HG03558 (cell line): ENCODE results near the gene SIAH3.

Experiments
- ATAC-seq: cut with Tn5 transposase; IDR thresholded peaks from one replicate; pipeline ENCODE4 v1.9.1; 2021; ENCODE audit warnings: moderate number of reproducible peaks; ENCODE audit not compliant: unreplicated experiment; ENCODE audit errors: extremely low read depth

The SIAH3 gene

GRCh38 chr13:45826731-45827130 lies 24.8 kb downstream of the SIAH3 start:
- ATAC-seq, result no peak

DNA sequence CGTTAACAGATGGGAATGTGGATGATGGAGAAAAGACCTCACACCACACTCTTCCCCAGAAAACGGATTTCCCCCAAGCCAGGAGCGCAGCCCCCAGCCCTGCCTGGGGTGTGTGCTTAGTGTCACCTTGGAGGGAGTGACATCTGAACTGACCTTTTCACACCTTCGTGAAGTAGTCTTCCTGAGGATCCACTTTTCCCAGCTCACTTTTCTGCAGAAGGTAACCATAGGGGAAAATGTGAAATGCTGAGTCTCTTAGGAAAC lies 26.2 kb downstream of the SIAH3 start:
- ATAC-seq, result no peak

GRCh38 chr13:45823583-45823982 lies 28.0 kb downstream of the SIAH3 start:
- no peak for ATAC-seq

DNA sequence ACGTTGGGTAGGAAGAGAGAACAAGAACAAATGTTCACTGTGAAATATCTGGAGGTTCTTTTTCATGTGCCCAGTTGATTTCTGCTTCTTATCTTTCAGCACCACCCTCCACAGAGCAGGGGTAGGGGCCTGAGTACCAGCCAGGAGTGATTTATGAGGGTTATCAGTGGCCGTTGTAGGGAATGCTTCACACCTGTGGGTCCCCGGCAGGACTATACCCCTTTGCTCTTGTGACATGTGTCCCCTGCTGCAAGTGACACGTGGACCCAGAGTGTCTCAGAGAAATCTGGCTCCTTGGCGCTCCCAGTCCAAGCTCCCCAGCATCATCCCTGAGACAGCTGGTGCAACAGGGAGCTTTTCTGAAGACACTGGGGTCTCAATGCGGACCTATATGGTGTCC lies 29.7 kb downstream of the SIAH3 start:
- no peak for ATAC-seq

DNA sequence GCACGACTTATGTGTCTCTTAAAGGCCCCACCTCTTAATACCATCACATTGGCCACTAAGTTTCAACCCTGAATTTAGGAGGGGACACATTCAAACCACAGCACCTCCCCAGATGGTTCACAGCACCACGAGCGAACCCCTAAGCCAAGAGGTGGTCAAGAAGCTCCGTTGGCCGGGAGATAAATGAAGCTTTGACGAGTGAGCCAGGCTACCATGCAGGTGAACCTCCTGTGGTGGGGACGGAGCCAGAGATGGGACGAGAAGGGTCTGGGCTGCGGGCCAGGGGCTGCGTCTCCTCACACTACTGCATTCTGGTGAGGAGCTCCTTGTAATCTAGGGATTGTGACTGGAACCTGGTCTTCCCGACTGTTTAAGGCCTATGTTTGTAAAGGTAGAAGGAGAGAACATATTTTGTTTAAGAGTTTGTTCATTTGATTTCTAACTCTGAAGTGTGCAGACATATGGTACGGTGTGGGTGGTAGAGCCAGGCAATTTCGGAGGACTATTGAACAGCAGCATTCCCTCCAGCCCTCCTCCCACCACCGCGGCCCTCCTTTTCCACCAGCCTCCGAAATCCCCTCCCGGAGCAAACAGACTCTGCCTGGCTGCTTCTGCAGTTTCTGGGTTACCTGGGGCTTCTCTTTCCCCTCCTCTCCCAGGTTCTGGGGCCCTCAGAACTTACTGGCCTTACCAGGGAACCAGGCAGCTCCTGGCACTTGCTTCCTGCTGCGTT lies 31.3 kb downstream of the SIAH3 start:
- no peak for ATAC-seq

- ATAC-seq, result no peak
Observed at GRCh38 chr13:45817833-45818232, 33.7 kb downstream of the SIAH3 start.

- no peak for ATAC-seq
Observed at GRCh38 chr13:45816427-45816826, 35.1 kb downstream of the SIAH3 start.

DNA sequence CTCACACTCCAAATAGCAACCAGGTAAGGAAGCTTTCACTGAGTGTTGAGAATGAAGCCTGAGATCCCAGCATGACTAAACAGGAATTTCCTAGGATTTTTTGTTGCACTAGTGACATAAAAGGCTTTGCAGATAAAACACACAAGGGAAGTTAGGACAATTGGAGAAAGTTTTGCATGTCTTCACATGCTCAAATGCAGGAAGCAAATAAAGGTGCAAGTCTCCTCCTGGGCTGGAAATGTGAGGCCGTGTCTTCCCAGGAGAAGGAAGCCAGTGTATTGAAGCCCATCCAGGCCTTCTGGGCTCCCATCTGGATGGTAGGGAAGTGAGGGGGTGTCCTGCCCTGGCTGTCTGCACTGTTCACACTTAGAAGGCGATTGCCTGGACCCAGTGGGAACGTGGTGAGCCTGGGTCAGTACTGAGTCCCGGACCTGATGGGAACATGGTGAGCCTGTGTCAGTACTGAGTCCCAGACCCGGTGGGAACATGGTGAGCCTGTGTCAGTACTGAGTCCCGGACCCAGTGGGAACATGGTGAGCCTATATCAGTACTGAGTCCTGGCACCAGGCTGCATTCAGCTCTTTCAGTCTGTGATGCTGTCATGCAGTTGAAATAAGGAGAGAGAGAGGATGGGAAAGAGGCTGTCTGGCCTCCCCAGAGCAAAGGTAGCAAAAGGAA lies 38.7 kb downstream of the SIAH3 start:
- no peak for ATAC-seq

- no peak for ATAC-seq
Observed at GRCh38 chr13:45811891-45812694, 39.5 kb downstream of the SIAH3 start.

DNA sequence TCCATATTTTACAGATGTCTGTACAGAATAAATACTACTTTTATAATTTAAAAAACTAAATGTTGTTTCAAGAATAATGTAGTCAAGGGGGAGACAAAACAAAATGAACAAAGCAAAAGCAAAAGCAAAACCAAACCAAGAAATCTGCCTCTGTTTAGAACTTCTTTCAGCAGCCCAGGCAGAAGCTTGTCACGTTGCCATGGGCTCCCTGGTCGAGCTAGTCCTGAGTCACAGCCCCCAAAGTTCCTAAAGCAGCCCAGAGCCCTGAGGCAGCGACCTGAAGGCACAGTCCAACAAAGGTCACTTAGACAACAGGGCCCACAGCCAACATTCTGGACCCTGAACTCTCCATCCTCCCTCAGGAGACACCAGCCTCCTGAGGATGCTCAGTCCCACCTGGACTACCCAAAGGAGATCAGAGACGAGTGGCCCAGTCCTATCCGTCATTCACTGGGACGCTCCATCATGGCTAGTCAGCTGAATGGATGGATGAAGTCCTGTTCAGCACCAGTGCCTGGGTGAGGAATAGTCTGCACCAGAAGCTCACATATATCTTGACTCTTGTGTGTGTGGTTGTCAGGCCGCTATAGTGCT lies 41.7 kb downstream of the SIAH3 start:
- ATAC-seq, result no peak

DNA sequence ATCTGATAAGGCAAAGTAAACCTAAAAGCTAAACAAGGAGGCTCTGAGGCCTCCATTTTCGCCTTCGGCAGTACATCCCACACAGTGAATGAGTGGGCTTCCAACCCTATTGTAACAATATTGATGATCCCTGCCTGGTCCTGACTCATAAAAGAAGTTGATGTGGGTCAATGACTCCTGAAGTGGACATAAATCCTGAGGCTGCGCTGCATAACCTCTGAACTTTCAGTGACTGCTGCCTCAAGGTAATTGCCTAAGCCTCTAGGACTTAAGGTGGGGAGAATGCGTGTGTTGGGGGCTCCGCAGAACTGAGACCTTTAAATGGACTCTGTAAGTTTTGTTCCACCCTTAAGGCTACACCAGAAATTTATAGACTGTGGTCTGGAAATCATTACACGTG lies 42.6 kb downstream of the SIAH3 start:
- ATAC-seq, result no peak

- ATAC-seq, result no peak
Observed at GRCh38 chr13:45807520-45808099, 43.9 kb downstream of the SIAH3 start.

DNA sequence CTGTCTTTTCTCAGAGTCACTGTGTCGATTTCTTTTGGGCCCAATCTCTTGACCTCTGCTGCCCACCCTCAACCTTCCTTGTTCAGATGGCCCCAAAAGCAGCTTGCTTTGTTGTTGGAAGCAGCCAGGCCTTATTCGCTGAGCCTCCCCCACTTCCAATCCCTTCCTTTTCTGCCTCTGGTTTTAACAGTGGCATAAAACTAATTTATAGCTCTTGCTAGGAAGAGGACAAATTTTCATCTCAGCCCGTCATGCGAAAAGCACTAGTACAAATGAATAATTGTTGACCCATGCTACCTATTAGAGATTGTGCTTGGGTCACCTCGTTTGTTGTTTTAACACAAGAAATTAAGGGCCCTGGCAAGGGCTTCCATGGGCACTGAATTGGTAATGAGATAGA lies 51.1 kb downstream of the SIAH3 start:
- no peak for ATAC-seq

GRCh38 chr13:45799451-45799850 lies 52.1 kb downstream of the SIAH3 start:
- ATAC-seq, result no peak

DNA sequence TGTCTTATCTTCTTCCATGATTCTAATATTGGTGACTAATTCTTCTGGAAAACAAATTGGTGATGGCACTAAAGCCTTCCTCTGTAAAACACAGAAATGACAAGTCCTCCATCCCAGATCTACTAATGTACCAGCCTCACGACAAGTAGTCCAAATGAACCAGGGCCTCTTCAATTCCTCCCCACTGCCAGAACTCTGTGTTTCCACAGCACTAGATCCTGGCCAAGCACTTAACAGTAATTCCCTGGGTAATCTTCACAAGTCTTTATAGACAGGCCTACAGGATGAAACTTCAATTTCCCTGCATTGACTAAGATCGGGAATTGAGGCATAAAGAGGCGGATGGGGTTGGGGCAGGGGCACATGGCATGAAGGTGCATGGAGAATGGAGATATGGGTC lies 52.7 kb downstream of the SIAH3 start:
- ATAC-seq, result no peak

GRCh38 chr13:45796426-45797235 lies 54.9 kb downstream of the SIAH3 start:
- no peak for ATAC-seq

GRCh38 chr13:45792827-45793303 lies 58.7 kb downstream of the SIAH3 start:
- ATAC-seq, result no peak

DNA sequence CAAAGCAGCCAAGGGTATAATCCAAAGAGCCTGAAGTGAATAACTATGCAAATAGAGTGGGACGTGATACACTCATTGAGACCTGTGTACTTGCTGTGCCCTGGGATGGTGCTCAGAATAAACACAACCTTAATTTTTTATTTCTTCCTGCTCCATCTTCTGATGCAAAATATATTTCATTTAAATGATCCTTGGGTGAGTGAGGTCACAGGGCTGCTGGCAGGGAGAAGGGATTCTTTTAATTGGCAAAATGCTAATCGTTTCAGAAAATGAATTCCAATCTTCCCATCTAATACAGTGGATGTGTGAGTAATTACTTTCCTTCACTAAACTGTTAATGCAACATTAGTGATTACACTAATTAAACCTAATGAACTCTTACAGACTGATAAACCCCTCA lies 63.5 kb downstream of the SIAH3 start:
- no peak for ATAC-seq

DNA sequence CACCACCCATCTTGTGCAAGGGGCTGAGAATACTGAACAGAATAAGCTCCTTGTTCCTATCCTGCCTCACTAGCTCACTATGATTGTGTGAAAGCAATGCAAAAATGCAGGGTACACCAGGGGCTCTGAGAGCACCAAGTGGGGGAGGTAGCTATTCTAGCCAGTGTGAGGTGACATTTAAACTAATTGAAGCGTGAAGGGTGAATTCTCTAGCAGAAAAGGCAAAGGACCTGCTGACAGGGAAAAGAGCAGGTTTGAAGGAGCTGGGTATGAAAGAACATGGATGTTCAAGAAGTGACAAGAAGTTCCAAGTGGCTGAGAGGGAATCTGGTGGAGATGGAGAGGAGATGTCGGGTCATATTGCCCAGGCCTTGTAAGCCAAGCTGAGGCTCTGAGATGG lies 64.2 kb downstream of the SIAH3 start:
- no peak for ATAC-seq
